Measurements from ENCODE around the gene FLOT1.
"Not testable (repeated sequence)": the region's sequence is repeated elsewhere in the genome, so short reads cannot be mapped to it uniquely, and the experiment has no call there.

Gene FLOT1

DNA sequence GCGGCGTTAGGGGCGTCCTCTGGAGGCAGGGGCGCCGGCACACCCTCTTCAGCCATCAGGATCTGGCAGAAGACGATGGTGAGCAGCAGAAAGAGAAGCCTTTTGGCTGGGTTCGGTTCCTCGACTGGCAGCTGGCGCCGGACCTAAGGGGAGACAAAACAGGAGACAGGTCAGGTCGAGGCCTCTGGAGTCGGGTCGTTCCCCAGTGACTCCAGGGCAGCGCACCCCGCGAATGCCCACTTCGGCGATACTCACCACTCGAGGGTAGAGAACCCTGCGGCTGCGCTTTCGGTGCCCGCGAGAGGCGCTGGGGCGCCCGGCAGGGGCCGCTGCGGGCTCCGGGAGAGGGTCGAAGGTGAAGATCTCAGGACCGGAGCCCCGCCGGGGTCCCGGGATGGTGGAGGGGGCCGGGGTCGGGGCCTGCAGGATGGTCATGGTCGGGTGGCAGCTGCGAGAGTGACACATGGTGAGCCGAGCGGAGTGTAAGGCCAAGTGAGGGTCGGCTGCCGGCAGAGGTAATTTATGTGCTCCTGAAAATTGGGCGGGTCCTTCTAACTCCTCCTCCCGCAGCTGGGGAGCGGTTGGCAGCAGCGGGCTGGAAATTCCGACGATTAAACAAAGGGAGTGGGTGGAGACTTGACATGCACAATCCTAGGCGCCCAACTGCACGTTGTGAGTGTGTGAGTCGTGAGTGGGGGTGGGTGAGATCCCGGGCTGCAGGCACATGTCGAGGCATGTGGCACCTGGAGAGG is 1.7 kb upstream of the FLOT1 start, which contains the start of gene IER3:
IER3 (minus strand) TSS at position 494 of the 752 bp plus-strand sequence; CDS start at position 465, 29 bp downstream.
- no peak for FAIRE-seq

DNA sequence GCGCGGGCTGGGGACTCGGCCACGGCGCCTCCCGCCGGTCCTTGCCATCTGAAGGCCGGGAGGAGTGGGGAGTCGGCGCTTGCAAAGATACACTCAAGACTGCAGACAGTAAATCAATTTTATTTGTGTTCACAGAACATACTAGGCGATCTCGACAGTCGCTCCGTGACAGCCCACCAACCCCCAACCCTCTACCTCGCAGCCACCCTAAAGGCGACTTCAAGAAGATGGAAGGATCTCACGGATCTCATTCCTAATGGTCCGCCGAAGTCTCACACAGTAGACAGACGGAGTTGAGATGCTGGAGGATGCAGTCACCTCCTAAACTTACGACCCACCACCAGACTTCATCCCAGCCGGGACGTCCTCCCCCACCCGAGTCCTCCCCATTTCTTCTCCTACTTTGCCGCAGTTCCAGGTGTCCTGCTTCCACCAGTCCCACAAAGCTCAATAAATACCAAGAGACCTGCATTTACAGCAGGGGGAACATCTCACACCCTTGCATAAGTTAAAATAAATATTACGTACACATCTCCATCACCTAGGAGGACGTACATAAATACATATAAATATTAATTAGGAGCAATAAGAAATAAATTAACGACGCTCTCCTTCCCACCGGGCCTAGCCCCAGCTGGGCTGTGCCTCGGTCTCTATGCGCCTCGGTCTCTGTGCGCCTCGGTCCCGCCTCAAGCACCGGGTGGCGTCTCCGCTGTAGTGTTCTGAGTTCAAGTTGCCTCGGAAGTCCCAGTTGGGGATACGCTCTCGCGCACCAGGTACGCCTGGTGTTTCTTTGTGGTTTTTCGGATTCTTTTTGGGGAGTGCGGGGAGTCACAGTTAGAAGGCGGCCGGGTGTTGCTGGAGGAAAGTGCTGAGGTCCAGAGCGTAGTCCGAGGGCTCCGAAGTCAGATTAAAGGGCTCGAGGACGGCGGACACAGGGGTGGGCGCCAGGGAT is 889 bp upstream of the FLOT1 start:
- no peak for FAIRE-seq

DNA sequence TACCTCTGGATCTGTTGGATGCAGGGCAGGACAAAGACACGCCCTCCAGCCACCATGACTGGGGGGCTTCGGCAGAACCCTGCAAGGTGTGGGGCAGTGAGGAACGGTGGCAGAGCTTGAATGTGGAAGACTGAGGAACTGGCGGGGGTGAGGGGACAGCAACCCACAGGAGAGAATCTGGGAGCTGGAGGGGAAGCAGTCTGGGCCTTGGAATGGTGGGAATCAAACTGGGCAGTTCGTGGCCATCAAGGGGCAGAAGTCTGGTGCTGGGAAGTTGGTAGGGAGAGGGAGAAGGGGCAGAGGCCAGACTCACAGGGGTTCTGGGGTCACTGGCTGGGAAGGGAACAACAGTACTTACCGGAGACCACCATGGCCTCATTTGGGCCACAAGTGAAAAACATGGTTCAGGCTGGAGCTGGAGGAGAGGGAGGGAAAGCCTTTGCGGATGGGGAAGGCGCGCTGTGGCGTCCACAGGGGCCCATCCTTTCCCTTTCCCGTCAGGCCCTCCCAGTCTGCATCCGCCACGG is 635 bp downstream of the FLOT1 start:
- FAIRE-seq, result no peak

DNA sequence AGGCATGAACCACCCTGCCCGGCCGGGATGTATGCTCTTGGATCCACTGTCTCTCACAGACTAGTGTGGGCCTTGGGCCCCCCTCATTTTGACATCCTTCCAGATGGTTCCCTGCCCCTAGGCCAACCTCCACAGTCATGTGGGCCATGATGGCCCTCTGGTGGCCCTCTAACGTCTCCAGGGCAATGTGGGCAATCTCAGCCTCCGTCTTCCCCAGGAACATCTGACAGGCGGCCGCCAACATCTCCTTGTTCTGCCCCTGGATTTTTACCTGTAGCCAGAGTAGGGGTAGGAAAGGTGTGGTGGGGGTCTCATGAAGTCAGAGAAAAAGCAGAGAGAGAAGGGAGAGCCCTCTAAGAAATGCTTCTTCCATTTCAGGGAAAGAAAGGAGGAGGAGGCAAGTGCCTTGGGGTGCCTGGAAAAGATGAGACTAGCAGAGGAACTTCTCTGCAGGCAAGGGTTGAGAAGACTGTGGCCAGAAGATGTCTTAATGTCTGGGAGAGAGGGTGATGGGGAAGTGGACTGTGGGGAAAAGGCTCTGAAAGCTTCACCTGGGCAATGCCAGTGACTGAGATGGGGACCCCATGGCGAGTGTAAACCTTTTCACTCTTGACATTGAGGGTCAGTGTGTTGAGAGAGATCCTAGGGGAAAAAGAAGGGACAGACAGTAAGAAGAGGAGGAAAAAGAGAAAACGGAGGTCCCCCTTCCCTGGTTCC is 1.3 kb downstream of the FLOT1 start:
- FAIRE-seq, result no peak

DNA sequence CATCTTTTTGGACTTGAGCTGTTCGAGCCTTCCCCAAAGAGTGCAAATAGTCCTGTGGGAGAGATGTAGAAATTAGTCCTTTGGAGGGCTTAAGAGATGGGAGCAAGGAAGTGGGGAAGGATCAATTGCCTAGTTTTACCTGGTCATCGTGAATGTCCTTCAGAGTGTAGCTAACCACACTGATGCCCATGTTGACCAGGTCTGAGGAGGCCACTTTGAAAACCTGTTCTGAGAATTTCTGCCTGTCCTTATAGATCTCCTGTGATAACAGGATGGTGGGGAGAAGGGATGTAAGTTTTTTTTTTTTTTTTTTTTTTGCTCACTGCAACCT is 2.0 kb downstream of the FLOT1 start:
- no peak for FAIRE-seq

DNA sequence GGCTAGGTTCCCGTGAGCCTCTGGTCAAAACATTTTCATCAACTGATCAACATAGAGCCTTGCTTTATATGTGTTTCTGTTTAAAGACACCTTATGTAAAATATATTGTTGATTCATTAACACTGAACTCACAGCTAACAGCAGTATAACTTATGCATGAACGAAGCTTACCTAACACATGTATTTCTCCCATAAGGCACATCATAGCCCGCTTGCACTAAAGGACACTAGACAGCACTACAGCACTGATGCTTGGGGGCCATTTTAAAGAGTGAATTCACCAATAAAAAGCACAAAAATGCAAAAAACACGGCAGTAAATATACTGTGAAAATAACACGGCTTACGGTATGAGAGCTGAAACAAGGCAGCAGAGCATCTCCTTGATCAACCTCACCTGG is 4.0 kb downstream of the FLOT1 start:
- FAIRE-seq, result no peak

DNA sequence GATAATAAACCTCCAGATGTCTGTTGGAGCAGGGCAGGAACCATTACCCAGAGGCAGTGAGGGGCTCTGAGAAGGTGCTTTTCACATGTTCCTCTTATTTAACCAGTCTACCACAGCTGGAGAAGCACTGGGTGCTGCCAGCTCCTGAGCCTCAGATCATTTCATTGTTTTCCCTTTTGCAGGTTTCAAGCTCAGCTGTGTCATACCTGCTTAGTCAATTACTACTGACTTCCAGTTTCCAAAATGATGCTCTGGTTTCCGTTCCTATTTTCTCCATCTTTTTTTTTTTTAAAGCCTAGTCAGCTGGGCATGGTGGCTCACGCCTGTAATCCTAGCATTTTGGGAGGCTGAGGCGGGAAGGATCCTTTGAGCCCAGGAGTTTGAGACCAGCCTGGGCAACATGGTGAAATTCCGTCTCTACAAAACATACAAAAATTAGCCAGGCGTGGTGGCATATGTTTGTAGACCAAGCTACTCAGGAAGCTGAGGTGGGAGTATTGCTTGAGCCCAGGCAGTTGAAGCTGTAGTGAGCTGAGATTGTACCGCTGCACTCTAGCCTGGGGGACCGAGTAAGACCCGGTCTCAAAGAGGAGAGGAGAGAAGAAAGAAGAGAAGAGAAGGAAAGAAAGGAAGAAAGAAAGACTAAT is 6.7 kb downstream of the FLOT1 start:
- no peak for FAIRE-seq

DNA sequence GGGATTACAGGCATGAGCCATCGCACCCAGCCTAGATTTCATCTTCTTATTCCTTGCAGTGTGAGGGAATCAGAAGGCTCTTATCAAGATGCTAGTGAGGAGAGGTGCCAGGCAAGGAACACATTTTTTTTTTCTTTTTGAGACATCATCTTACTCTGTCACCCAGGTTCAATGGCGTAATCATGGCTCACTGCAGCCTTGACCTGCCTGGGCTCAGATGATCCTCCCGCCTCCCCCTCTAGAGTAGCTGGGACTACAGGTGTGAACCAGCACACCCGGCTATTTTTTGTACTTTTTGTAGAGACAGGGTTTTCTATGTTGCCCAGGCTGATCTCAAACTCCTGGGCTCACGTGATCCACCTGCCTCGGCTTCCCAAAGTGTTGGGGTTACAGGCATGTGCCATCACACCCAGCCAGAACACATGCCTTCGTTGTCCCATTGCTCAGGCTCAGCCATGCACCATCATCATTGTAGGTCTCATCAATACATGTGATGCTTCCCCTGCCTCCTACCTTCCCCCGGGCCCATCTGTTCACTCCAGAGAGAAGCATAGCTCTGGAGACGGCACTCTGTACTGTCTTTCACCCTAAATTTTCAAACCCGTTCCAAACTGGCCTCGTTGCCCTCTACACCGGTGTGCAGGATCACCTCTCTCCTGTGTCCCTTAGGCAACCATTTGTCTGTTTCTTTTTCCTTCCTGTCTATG is 10.1 kb downstream of the FLOT1 start:
- no peak for FAIRE-seq

DNA sequence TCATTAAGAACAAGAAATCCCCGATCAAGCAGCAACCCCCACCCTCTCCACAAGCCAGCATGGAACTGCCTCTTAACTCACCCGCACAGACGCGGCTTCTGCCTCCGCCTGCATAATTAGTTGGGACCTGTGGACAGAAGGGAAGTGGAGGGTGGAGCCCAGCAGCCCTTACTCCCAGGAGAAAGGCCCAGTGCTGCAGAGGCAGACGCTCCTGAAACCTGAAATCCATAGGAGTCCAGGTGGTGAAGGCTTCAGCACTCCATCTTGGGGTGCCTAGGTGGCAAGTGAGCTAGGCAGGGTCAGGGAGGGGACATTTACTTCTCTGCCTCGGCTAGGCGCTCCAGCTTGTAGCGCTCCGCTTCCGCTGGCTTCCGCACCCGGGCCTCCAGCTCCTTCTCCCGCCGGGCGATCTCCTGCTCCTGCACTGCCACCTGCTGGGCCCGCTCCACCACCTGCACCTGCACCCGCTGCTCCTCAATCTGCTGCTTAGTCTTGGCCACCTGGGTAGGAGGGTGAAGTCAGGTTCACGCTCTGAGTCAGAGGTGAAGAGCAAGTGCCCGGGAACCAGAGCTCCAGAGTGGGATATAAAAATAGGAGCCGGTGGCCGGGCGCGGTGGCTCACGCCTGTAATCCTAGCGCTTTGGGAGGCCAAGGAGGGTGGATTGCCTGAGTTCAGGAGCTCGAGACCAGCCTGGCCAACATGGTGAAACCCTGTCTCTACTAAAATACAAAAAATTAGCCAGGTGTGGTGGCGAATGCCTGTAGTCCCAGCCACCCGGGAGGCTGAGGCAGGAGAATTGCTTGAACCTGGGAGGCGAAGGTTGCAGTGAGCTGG is 11.7 kb downstream of the FLOT1 start:
- no peak for FAIRE-seq

DNA sequence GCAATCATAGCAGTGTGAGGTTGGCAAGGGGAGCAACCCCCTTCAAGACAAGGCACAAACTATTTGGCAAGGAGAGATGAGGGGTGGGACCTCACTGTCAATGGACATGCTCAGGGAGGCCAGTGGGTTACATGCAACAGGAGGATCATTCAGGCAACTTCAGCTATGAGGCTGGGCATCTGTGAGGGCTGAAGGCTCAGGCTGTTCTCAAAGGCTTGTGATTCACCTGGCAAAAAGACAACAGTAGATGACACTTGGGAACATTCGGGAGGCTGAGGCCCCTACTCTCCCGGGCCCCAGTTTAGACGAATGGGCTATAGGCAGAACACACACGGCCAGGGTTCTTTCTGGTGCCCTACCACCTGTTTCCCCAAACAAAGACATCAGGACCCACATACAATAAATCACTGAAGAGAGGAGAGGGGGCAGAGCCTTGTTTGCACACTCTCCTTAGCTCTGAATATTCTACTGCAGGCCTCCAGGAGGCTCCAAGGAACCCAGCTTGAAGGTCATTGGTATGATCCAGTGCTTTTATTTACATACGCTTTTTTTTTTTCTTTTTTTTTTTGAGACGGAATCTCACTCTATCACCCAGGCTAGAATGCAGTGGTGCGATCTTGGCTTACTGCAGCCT is 14.4 kb downstream of the FLOT1 start:
- no peak for FAIRE-seq

DNA sequence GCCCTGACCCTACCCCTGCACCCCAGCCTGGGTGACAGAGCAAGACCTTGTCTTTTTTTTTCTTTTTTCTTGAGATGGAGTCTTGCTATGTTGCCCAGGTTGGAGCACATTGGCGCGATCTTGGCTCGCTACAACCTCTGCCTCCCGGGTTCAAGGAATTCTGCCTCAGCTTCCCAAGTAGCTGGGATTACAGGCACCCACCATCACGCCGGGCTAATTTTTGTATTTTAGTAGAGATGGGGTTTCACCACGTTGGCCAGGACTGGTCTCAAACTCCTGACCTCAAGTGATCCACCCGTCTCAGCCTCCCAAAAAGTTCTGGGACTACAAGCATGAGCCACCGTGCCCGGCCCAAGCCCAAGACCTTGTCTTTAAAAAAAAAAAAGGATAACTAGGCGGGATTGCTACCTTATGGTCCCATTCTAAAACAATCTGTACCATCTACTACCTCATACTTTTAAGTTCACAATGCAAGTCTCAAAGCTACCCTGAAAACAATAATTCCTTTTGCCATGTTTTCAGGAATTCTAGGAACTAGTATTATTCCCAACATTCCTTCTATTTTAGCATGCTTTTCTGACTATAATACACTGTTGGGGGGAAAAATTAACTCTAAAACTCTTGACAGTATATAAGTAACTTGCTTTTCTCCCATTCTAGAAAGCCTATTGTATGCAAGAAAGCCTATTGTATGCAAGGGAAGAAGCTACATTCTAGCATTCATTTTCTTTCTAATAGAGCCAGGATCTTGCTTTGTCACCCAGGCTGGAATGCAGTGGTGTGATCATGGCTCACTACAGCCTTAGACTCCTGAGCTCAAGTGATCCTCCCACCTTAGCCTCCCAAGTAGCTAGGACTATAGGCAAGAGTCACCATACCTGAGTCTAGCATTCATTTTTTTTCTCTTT is 15.7 kb downstream of the FLOT1 start:
- FAIRE-seq, result no peak

DNA sequence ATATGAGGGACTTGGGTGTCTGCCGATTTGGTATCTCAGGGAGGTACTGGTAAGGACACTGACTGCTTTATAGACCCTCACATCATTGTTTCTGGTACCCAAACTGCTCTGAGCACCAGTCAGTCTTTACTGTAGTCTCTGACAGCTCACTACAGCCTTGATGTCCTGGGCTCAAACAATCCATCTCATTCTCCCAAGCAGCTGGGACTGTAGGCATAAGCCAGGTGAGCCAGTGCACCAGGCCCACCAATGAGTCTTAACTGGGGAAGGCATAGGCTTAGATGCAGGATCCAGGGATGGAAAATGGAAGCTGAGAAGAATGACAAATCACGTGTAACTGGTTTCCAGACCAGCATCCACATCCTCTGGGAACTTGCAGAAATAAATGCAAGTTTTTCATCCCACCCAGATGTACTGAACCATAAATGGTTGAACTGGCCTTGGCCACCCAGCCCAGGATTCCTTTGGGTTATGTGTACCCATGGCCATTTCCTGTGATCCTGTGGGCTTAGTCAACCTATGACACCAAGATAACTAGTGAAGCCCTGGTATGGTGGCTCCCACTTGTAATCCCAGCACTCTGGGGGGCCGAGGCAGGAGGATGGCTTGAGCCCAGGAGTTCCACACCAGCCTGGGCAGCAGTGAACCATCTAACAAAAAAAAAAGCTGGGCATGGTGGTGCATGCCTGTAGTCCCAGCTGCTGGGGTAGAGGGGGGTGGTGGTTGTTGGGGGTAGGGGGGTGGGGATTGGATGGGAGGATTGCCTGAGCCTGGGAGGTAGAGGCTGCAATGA is 16.6 kb downstream of the FLOT1 start:
- FAIRE-seq, result no peak

DNA sequence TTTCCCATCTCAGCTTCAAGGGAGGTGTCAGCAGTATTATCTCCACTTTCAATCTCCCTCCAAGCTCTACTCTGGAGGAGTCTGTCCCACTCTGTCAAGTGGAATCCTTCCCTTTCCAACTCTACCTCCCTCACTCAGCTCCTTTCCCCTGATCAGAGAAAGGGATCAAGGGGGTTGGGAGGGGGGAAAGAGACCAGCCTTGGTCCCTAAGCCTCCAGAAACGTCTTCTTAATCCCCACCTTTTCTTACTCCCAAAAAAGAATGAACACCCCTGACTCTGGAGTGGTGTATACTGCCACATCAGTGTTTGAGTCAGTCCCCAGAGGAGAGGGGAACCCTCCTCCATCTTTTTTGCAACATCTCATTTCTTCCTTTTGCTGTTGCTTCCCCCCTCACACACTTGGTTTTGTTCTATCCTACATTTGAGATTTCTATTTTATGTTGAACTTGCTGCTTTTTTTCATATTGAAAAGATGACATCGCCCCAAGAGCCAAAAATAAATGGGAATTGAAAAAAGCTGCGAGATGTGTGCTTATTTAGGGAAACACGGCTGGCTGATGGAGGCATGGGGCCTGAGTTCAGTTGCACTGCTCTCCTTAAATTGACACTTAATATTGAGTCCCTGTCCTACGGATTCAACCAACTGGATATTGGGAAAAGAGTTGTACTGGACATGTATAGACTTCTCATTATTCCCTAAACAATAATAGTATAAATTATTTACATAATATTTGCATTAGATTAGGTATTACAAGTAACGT is 17.4 kb downstream of the FLOT1 start:
- no peak for FAIRE-seq

DNA sequence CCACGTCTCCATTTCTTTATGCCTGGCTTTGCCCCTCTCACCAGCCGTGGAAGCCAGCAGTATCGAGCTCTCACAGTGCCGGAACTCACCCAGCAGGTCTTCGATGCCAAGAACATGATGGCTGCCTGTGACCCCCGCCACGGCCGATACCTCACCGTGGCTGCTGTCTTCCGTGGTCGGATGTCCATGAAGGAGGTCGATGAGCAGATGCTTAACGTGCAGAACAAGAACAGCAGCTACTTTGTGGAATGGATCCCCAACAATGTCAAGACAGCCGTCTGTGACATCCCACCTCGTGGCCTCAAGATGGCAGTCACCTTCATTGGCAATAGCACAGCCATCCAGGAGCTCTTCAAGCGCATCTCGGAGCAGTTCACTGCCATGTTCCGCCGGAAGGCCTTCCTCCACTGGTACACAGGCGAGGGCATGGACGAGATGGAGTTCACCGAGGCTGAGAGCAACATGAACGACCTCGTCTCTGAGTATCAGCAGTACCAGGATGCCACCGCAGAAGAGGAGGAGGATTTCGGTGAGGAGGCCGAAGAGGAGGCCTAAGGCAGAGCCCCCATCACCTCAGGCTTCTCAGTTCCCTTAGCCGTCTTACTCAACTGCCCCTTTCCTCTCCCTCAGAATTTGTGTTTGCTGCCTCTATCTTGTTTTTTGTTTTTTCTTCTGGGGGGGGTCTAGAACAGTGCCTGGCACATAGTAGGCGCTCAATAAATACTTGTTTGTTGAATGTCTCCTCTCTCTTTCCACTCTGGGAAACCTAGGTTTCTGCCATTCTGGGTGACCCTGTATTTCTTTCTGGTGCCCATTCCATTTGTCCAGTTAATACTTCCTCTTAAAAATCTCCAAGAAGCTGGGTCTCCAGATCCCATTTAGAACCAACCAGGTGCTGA is 18.4 kb downstream of the FLOT1 start:
- FAIRE-seq, result not testable (repeated sequence)

DNA sequence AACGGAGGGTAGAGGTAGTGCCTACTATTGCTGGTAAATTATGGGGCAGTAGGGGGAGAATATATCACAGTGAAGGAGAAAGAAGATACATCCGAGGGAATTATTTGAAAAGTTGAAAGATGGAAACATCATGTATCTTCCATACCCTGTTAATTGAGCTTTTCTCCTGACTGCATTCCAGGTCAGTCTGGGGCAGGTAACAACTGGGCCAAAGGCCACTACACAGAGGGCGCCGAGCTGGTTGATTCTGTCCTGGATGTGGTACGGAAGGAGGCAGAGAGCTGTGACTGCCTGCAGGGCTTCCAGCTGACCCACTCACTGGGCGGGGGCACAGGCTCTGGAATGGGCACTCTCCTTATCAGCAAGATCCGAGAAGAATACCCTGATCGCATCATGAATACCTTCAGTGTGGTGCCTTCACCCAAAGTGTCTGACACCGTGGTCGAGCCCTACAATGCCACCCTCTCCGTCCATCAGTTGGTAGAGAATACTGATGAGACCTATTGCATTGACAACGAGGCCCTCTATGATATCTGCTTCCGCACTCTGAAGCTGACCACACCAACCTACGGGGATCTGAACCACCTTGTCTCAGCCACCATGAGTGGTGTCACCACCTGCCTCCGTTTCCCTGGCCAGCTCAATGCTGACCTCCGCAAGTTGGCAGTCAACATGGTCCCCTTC is 19.2 kb downstream of the FLOT1 start:
- FAIRE-seq, result not testable (repeated sequence)

All from islet of Langerhans (tissue), 1 donor.